COLO829 (cell line): ENCODE data around the gene ACAA2.
"Not testable (repeated sequence)": the region's sequence is repeated elsewhere in the genome, so short reads cannot be mapped to it uniquely, and the experiment has no call there.

Experiments
- DNase-seq: peaks from one replicate; pipeline ENCODE4 v3.0.0; 2012; ENCODE audit warnings: low spot score

ACAA2 gene

GRCh38 chr18:49811151-49811938 is 2.0 kb downstream of the ACAA2 start:
- no peak for DNase-seq

GRCh38 chr18:49808553-49809191 is 4.7 kb downstream of the ACAA2 start:
- DNase-seq, result not testable (repeated sequence)

GRCh38 chr18:49804096-49804495 is 9.2 kb downstream of the ACAA2 start:
- no peak for DNase-seq

GRCh38 chr18:49802623-49803022 is 10.7 kb downstream of the ACAA2 start:
- no peak for DNase-seq

- not testable (repeated sequence) for DNase-seq
These were observed 12.8 kb downstream of the ACAA2 start for GRCh38 chr18:49800491-49800890.

GRCh38 chr18:49799806-49800205 is 13.5 kb downstream of the ACAA2 start:
- DNase-seq, result not testable (repeated sequence)

GRCh38 chr18:49798001-49798400 is 15.3 kb downstream of the ACAA2 start:
- DNase-seq, result no peak

GRCh38 chr18:49795612-49796552 is 17.5 kb downstream of the ACAA2 start:
- no peak for DNase-seq

GRCh38 chr18:49794743-49795142 is 18.6 kb downstream of the ACAA2 start:
- no peak for DNase-seq

- DNase-seq, result not testable (repeated sequence)
These were observed 23.7 kb downstream of the ACAA2 start for GRCh38 chr18:49789560-49790134.

- DNase-seq, result no peak
These were observed 24.9 kb downstream of the ACAA2 start for GRCh38 chr18:49788327-49788898.

- no peak for DNase-seq
These were observed 27.2 kb downstream of the ACAA2 start for GRCh38 chr18:49786019-49786720.

- no peak for DNase-seq
These were observed 28.7 kb downstream of the ACAA2 start for GRCh38 chr18:49784427-49785185.

- not testable (repeated sequence) for DNase-seq
These were observed 29.7 kb downstream of the ACAA2 start for GRCh38 chr18:49783631-49784030.

GRCh38 chr18:49778826-49779465 is 34.4 kb downstream of the ACAA2 start:
- DNase-seq, result no peak

GRCh38 chr18:49769047-49769728 is 44.1 kb downstream of the ACAA2 start:
- DNase-seq, result no peak

- DNase-seq, result no peak
These were observed 45.3 kb downstream of the ACAA2 start for GRCh38 chr18:49768051-49768391.

GRCh38 chr18:49767111-49768050 is 46.0 kb downstream of the ACAA2 start:
- no peak for DNase-seq
